Measurements from ENCODE around the gene COX6B2. TPM values are rescaled to one million over a fixed set of nuclear protein-coding genes. Genes with fewer than 3 reads are reported as not detected.

Gene COX6B2
- total RNA-seq, 8 experiments from 2014 or later, result 0.55 to 15.3 (median 1.2) TPM

DNA sequence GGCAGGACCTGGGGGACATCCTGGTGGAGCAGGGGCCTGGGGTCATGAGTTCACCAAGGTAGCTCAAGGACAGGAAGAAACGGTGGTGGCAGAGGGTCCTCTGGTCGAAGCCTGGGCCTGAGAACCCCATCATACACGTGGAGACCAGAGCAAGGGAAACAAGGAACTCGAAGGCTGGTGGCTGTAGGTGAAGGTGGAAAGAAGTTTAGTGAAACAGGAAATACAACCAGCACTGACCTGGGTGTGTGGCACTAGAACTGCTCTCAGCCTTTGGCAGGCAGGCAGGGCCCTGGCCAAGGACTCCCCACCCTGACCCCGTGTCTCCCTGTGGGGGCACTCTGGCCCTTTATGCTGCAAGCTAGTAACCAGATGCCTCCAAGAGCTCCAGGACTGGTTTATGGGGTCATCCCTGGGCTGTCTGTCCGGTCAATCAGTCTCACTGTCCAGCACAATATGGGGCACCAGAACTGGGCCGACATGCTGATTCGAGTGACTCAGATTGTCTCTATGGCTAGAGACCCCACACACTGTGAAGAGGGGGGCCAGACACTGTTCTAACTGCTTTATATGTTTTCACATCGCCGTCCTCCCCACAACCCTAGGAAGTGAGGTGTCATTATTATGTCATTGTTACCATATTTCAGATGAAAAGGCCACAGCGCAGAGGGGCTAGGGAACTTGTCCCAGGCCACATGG lies 3.8 kb downstream of the COX6B2 start:
- Histone ChIP-seq H3K27ac (no peak overlapping the region), H3K4me3 (no peak overlapping the region), H3K4me1 (replicated peaks in 1 of 2) (peaks cover 29 to 48% of the 10 kb centered on the region in 2 donors)
- in situ Hi-C loops (cut with MboI; ENCODE audit: low pct_unique_long_range_greater_than_20kb in 2 of 9, low sequenced_read_pairs in 9 of 9, unreplicated experiment in 9 of 9), result no loop called here
- 33 to 97% (median 80%) methylated on average over 1 to 7 of the region's 11 CpGs; no CpG with 5 or more reads in 3 of the 10 experiments for WGBS, 10 experiments
- no peak for ATAC-seq (replicated peaks in 6 of 8)

DNA sequence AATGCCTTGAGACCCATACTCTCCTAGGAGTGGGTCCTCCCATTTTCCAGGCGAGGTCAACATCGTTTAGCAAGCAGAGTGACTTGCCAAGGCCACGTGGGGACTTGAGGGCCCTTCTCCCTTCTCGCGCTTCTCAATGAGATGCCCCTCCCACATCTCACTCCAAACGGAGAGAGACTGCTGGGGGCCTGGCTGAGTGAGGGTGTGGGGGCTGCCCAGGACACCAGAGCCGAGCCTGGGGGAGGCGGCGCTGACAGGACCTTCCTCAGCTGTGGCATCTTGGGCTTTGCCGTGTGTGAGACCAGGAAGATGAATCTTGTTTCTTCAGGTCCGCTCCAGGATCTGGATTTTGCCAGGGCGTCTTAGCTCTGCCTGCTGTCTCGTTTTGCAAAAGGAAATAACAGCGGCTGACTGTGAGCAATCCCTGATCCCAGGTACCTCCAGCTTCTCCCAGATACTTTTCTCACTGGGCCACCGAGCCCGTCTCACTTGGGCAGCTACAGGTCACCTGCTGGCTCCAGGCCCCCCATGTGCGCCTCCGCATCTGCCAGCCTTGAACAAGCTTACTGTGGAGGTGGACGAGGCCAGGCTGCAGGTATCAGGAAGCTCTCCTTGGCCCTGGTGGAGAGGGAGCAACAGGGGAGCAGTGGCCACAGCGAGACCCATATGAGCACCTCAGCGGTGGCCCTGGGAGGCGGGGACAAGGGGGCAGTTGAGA lies 6.0 kb downstream of the COX6B2 start:
- Histone ChIP-seq H3K4me1 (replicated peaks in 1 of 2) (peaks cover 29 to 44% of the 10 kb centered on the region in 2 donors), H3K4me3 (no peak overlapping the region), H3K27ac (peak overlapping the region in 1 of 2 donors; percentile 42)
- 0 to 100% (median 66%) methylated on average over 1 to 5 of the region's 22 CpGs; no CpG with 5 or more reads in 4 of the 10 experiments for WGBS, 10 experiments
- in situ Hi-C loops (cut with MboI; ENCODE audit: low pct_unique_long_range_greater_than_20kb in 2 of 9, low sequenced_read_pairs in 9 of 9, unreplicated experiment in 9 of 9), result no loop called here
- peak in 5 of 8 experiments; percentile 37 to 65 (median 64) for ATAC-seq (replicated peaks in 6 of 8)

GRCh38 chr19:55347442-55348009 lies 7.0 kb downstream of the COX6B2 start:
- peak overlapping the region in 1 of 2 donors; percentile 14 for H3K27ac ChIP-seq
- 20% methylated on average over 1 of the region's 10 CpGs; no CpG with 5 or more reads in 9 of the 10 experiments for WGBS, 10 experiments
- H3K4me3 ChIP-seq, result no peak overlapping the region
- ATAC-seq (replicated peaks in 6 of 8), result peak in 1 of 8 experiments; percentile 1
- peaks cover 22 to 38% of the 10 kb centered on the region in 2 donors for H3K4me1 ChIP-seq (replicated peaks in 1 of 2)
- in situ Hi-C loops (cut with MboI; ENCODE audit: low pct_unique_long_range_greater_than_20kb in 2 of 9, low sequenced_read_pairs in 9 of 9, unreplicated experiment in 9 of 9), result no loop called here

- in situ Hi-C loops (cut with MboI; ENCODE audit: low pct_unique_long_range_greater_than_20kb in 2 of 9, low sequenced_read_pairs in 9 of 9, unreplicated experiment in 9 of 9), result no loop called here
- peak in 5 of 8 experiments; percentile 9 to 29 (median 18) for ATAC-seq (replicated peaks in 6 of 8)
- H3K4me1 ChIP-seq (replicated peaks in 1 of 2), result peaks cover 22 to 38% of the 10 kb centered on the region in 2 donors
- no CpG with 5 or more reads among the region's 41 CpGs for WGBS, 10 experiments
- peak overlapping the region in 1 of 2 donors; percentile 32 for H3K27ac ChIP-seq
- no peak overlapping the region for H3K4me3 ChIP-seq
Observed at GRCh38 chr19:55346725-55347441, 7.6 kb downstream of the COX6B2 start.

DNA sequence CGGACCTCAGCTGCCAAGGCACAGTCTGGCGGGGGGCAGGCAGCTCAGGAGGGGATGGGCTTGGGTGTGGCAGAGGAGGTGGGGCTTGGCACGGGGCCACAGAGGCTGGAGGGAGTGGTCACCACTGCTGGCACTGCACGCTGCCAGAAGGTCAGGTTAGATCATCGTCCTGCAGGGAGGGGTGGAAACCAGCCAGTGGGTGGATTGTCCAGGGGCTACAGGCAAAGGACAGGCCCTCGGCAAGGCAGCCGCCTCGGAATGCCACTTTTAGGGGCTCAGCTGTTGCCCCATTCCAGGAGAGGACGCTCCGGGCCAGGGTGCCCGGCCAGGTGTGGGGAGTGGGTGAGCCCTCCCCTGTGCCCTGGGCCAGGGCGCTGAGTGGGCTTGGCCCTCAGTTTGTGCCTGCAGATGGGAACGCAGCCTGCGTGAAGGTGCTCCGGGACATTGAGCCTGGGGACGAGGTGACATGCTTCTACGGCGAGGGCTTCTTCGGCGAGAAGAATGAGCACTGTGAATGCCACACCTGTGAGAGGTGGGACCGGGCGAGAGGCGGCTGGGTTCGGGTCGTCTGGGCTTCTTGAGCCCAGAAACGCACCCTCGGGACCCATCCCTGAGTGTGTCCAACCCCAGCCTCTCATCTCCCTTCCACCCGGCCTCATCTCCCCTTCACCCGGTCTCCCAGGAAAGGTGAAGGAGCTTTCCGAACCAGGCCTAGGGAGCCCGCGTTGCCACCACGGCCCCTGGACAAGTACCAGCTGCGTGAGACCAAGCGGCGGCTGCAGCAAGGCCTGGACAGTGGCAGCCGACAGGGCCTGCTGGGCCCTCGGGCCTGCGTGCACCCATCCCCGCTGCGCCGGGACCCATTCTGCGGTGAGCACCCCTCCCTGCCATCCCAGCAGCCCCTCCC lies 8.4 kb downstream of the COX6B2 start:
- in situ Hi-C loops (cut with MboI; ENCODE audit: low pct_unique_long_range_greater_than_20kb in 2 of 9, low sequenced_read_pairs in 9 of 9, unreplicated experiment in 9 of 9), result no loop called here
- H3K4me3 ChIP-seq, result no peak overlapping the region
- ATAC-seq (replicated peaks in 6 of 8), result peak in 7 of 8 experiments; percentile 6 to 61 (median 37)
- peaks cover 25 to 44% of the 10 kb centered on the region in 2 donors for H3K4me1 ChIP-seq (replicated peaks in 1 of 2)
- no peak overlapping the region for H3K27ac ChIP-seq
- WGBS, 10 experiments, result 70 to 100% (median 95%) methylated on average over 2 to 12 of the region's 43 CpGs; no CpG with 5 or more reads in 6 of the 10 experiments

DNA sequence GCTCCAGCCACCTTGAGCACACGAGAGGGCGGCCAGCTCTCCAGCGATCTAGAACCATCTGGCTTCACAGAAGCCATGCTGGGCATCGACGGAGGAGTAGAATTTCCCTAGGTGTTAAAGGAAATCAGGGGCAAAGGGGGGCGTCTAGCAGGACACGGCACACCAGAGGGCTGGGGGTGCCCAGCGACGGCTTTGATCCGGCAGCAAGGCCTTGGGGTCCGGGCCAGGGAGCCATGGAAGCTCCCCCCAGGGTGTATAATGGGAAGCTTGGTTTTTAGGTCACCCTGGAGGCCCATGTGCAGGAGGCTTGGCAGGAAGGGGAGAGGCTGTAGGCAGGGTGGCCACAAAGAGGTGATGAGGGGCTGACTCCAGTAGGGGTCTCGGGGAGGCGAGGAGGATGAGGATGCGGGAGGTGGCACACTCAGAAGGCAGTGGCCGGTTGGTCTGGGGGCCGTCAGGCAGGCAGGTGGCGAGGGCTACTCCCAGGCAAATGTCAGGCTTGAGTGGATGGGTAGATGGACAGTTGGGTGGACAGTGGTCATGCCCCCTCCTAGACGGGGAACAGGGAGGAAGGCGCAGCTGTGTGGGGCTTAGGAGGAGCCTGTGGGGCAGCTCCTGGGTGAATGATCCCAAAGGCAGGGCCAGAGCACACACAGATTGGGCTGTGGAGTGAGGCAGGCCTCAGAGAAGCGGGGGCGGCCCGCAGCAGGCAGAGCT lies 9.3 kb downstream of the COX6B2 start:
- H3K27ac ChIP-seq, result no peak overlapping the region
- H3K4me1 ChIP-seq (replicated peaks in 1 of 2), result peaks cover 25 to 44% of the 10 kb centered on the region in 2 donors
- no peak overlapping the region for H3K4me3 ChIP-seq
- ATAC-seq (replicated peaks in 6 of 8), result no peak
- in situ Hi-C loops (cut with MboI; ENCODE audit: low pct_unique_long_range_greater_than_20kb in 2 of 9, low sequenced_read_pairs in 9 of 9, unreplicated experiment in 9 of 9), result no loop called here
- 71 to 100% (median 86%) methylated on average over 3 to 8 of the region's 22 CpGs; no CpG with 5 or more reads in 7 of the 10 experiments for WGBS, 10 experiments

DNA sequence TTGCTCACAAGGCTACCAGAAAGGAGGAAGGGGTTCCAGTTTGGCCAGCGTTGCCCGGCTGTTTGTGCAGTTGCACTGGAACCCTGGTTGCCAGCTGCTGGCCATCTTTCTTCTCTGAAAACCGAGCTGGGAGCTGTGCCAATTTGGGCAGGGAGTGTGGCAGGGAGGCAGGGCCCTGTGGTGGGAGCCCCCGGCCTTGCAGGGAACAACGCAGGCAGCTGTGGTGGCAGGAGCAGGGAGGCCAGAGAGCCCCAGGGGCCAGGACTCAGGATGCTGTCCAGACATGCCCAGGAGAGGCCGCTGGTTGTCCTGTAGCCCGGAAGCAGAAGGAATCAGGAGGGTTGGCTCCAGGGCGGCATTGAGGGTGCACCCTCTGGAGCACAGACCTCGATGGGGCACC lies 10.1 kb downstream of the COX6B2 start:
- in situ Hi-C loops (cut with MboI; ENCODE audit: low pct_unique_long_range_greater_than_20kb in 2 of 9, low sequenced_read_pairs in 9 of 9, unreplicated experiment in 9 of 9), result no loop called here
- 40 to 80% methylated on average over 1 of the region's 9 CpGs; no CpG with 5 or more reads in 8 of the 10 experiments for WGBS, 10 experiments
- no peak for ATAC-seq (replicated peaks in 6 of 8)
- Histone ChIP-seq H3K4me1 (replicated peaks in 1 of 2) (peaks cover 25 to 44% of the 10 kb centered on the region in 2 donors), H3K27ac (no peak overlapping the region), H3K4me3 (no peak overlapping the region)

DNA sequence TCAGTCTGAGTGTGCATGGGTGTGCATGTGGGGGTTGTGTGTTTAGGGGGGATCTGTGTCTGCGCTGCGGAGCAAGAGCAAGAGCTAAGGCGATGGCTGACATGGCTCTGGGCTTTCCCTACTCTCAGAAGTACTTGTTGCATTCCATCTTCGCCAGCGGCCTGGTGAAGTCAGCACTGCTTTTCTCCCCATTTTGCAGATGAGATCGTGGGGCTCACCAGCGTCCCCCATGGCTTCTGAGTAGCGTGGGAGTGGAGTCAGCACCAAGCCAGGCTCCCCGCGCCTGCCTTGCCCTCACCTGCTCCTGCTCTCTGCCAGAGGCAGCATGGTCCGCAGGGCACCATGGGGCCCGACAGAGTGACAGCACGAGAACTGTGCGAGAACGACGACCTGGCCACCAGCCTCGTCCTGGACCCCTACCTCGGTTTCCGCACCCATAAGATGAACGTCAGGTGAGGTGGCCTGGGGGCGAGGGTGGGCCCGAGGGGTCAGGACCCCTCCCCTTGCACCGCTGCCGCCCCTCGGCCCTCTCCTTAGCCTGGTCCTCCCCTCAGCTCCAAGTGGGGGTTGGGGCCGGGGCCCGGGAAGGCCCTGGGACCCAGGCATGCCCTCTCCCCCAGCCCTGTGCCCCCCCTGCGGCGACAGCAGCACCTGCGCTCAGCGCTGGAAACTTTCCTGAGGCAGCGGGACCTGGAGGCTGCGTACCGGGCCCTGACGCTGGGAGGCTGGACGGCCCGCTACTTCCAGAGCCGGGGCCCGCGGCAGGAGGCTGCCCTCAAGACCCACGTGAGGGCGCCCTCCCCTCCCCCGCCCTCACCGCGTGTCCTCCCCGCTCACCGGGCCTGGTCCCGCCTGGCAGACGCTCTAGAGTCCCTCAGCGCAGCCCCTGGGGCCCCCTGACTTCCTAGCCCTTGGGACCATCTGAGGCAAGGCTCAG lies 12.7 kb downstream of the COX6B2 start:
- ATAC-seq (replicated peaks in 6 of 8), result no peak
- Histone ChIP-seq H3K4me1 (replicated peaks in 1 of 2) (peaks cover 8 to 19% of the 10 kb centered on the region in 2 donors), H3K27ac (no peak overlapping the region), H3K4me3 (peak overlapping the region; percentile 49 to 62 (median 56))
- 51 to 80% (median 80%) methylated on average over 2 to 6 of the region's 50 CpGs; no CpG with 5 or more reads in 7 of the 10 experiments for WGBS, 10 experiments
- in situ Hi-C loops (cut with MboI; ENCODE audit: low pct_unique_long_range_greater_than_20kb in 2 of 9, low sequenced_read_pairs in 9 of 9, unreplicated experiment in 9 of 9), result no loop called here

DNA sequence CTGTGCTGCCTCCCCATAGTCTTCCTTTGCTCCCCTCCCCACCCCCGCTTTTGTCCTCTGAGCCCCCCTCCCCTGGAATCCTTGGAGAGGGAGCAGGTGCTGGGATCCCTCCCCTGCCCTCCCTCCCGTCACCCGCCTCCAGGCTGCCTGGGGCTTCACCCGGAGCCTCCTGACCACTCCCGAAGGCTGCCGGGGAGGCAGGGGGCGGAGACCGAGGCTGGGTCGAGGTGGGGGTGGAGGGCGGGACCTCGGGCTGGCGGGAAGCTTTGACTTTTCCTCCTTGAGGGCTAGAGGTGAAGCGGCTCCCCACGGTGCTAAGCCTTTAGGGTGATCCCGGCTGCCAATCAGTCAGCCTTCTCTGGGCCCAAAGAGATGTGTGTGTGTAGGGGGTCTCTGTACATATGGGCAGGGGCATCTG lies 13.3 kb downstream of the COX6B2 start:
- ATAC-seq (replicated peaks in 6 of 8), result peak in 6 of 8 experiments; percentile 2 to 16 (median 8)
- H3K27ac ChIP-seq, result peak overlapping the region; percentile 86 to 88
- in situ Hi-C loops (cut with MboI; ENCODE audit: low pct_unique_long_range_greater_than_20kb in 2 of 9, low sequenced_read_pairs in 9 of 9, unreplicated experiment in 9 of 9), result no loop called here

DNA sequence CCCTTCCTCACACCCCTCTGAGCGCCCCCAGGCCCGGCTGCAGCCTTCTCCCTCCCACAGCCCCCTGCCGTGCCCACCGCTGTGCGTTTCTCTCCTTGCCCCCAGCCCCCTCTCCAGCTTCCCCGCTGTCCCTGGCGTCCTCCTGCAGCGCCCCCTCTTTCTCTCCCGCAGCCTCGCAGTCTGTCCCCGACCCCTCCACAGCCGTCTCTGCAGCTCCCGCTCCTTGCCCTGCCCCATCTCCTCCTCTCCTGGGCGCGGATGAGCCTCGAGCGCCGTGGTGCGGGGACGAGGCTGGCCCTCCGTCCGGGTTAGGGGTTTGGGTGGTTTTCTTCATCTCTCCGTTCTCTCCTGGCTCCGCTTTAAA lies 13.8 kb downstream of the COX6B2 start:
- peak in 5 of 8 experiments; percentile 4 to 20 (median 12) for ATAC-seq (replicated peaks in 6 of 8)
- Histone ChIP-seq H3K27ac (peak overlapping the region; percentile 86 to 88), H3K4me1 (replicated peaks in 1 of 2) (peaks cover 8 to 10% of the 10 kb centered on the region in 2 donors), H3K4me3 (peak overlapping the region; percentile 49 to 62 (median 56))
- no CpG with 5 or more reads among the region's 24 CpGs for WGBS, 10 experiments
- in situ Hi-C loops (cut with MboI; ENCODE audit: low pct_unique_long_range_greater_than_20kb in 2 of 9, low sequenced_read_pairs in 9 of 9, unreplicated experiment in 9 of 9), result no loop called here

More for the DNA sequence above, 13.3 kb downstream of the COX6B2 start:
- no CpG with 5 or more reads among the region's 15 CpGs for WGBS, 10 experiments
- H3K4me3 ChIP-seq, result peak overlapping the region; percentile 49 to 62 (median 56)
- peaks cover 8 to 15% of the 10 kb centered on the region in 2 donors for H3K4me1 ChIP-seq (replicated peaks in 1 of 2)

Data from motor neuron (in vitro differentiated cells).